Loucy (cell line): Measurements from ENCODE around the gene HEBP2.

ENCODE experiments used
- EZH2phosphoT487 ChIP-seq: fragments of 200-600 bp; IDR thresholded peaks from 2 replicates; pipeline ENCODE4 v1.6.1; 2018; ENCODE audit warnings: antibody characterized with exemption, mild to moderate bottlenecking, moderate library complexity, borderline replicate concordance
- TF ChIP-seq, protein P1 (sequence below): fragments of 200-600 bp; sonication (generic); conservative IDR thresholded peaks from 2 replicates; pipeline ENCODE4 v1.5.1; 2014; ENCODE audit warnings: mild to moderate bottlenecking, antibody characterized with exemption, low read length

DNA sequence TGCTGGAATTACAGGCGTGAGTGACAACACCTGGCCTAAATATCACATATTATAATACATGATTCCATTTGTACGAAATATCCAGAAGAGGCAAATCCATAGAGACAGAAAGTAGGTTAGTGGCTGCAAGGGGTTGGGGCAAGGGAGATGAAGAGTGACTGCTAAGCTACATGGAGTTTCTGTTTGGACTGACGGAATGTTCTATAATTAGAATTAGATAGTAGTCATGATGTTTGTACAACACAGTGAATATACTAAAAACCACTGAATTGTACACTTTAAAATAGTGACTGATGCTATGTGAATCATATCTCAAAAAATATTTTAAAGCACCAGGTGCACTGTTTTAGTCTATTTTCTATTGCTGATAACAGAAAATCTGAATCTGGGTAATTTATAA is 3.7 kb upstream of the HEBP2 start:
- TF ChIP-seq, protein P1, sequence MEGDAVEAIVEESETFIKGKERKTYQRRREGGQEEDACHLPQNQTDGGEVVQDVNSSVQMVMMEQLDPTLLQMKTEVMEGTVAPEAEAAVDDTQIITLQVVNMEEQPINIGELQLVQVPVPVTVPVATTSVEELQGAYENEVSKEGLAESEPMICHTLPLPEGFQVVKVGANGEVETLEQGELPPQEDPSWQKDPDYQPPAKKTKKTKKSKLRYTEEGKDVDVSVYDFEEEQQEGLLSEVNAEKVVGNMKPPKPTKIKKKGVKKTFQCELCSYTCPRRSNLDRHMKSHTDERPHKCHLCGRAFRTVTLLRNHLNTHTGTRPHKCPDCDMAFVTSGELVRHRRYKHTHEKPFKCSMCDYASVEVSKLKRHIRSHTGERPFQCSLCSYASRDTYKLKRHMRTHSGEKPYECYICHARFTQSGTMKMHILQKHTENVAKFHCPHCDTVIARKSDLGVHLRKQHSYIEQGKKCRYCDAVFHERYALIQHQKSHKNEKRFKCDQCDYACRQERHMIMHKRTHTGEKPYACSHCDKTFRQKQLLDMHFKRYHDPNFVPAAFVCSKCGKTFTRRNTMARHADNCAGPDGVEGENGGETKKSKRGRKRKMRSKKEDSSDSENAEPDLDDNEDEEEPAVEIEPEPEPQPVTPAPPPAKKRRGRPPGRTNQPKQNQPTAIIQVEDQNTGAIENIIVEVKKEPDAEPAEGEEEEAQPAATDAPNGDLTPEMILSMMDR: no peak
- TF ChIP-seq EZH2phosphoT487: no peak
